OCI-LY7 (cell line): ENCODE data around the gene FAM174B. TPM values are rescaled to one million over a fixed set of nuclear protein-coding genes. Genes with fewer than 3 reads are reported as not detected.

Experiments used
- BruUV-seq: library from RNA; stranded (reverse); fragments of 400-500 nt; replicated peaks from 2 replicates; lab custom pipeline; 2021; lab: Mats Ljungman, UMichigan
- CTCF ChIA-PET: fragments of 300-600 bp; sonication (Branson Sonifier 250); formaldehyde crosslinking; loops from one replicate; lab custom pipeline; 2022; ENCODE audit warnings: antibody characterized with exemption; ENCODE audit not compliant: unreplicated experiment; lab: Charles Lee
- POLR2A ChIA-PET: fragments of 300-600 bp; sonication (Branson Sonifier 250); formaldehyde crosslinking; loops from one replicate; lab custom pipeline; 2022; ENCODE audit warnings: antibody characterized with exemption; lab: Charles Lee
- DNase-seq: peaks from one replicate; pipeline ENCODE4 v3.0.0-alpha.2; 2015; ENCODE audit warnings: low spot score
- H2AFZ ChIP-seq: fragments of 200-600 bp; sonication (generic), shearing (Covaris generic); 2 replicates; pipeline ENCODE4 v1.6.1; 2014; ENCODE audit warnings: mild to moderate bottlenecking, antibody characterized with exemption, low read length, moderate library complexity
- H3K27ac ChIP-seq: fragments of 200-600 bp; sonication (generic); 2 replicates; pipeline ENCODE4 v1.5.1; 2014; ENCODE audit warnings: mixed run types, low read depth, mild to moderate bottlenecking, moderate library complexity, low read length, inconsistent platforms; ENCODE audit not compliant: poor library complexity, severe bottlenecking
- H3K36me3 ChIP-seq: fragments of 200-600 bp; sonication (generic); 2 replicates; pipeline ENCODE4 v1.6.1; 2014; ENCODE audit warnings: mild to moderate bottlenecking, antibody characterized with exemption, low read length, moderate library complexity, mixed read lengths; ENCODE audit not compliant: insufficient read depth
- H3K4me1 ChIP-seq: fragments of 200-600 bp; sonication (generic); 2 replicates; pipeline ENCODE4 v1.5.1; 2014; ENCODE audit warnings: mild to moderate bottlenecking, low read length; ENCODE audit not compliant: insufficient read depth, poor library complexity, severe bottlenecking
- H3K4me2 ChIP-seq: fragments of 200-600 bp; sonication (generic); 2 replicates; pipeline ENCODE4 v1.6.1; 2014; ENCODE audit warnings: mild to moderate bottlenecking, low read length
- H3K4me3 ChIP-seq: fragments of 200-600 bp; sonication (generic); 2 replicates; pipeline ENCODE4 v1.5.1; 2014; ENCODE audit warnings: mild to moderate bottlenecking, low read depth, low read length; ENCODE audit not compliant: poor library complexity, severe bottlenecking
- H3K79me2 ChIP-seq: fragments of 200-600 bp; sonication (generic); 2 replicates; pipeline ENCODE4 v1.6.1; 2016; ENCODE audit warnings: low read depth, mild to moderate bottlenecking, low read length, moderate library complexity, mixed read lengths; ENCODE audit not compliant: insufficient read depth
- H3K9me2 ChIP-seq: fragments of 200-600 bp; sonication (generic); 2 replicates; pipeline ENCODE4 v1.6.1; 2016; ENCODE audit warnings: mild to moderate bottlenecking, low read length, mixed read lengths; ENCODE audit not compliant: insufficient read depth
- H3K9me3 ChIP-seq: fragments of 200-600 bp; sonication (generic); 2 replicates; pipeline ENCODE4 v1.6.1; 2014; ENCODE audit warnings: mild to moderate bottlenecking, mixed run types, low read length, mixed read lengths
- H4K20me1 ChIP-seq: fragments of 200-600 bp; sonication (generic); 2 replicates; pipeline ENCODE4 v1.6.1; 2014; ENCODE audit warnings: mild to moderate bottlenecking, antibody characterized with exemption, low read length, moderate library complexity, mixed read lengths; ENCODE audit not compliant: insufficient read depth
- CTCF ChIP-seq: fragments of 200-600 bp; sonication (generic); conservative IDR thresholded peaks from 2 replicates; pipeline ENCODE4 v1.5.1; 2014; ENCODE audit warnings: mild to moderate bottlenecking, antibody characterized with exemption, low read length, moderate library complexity, mixed read lengths
- EZH2phosphoT487 ChIP-seq: fragments of 200-600 bp; sonication (generic); IDR thresholded peaks from 2 replicates; pipeline ENCODE4 v1.6.1; 2018; ENCODE audit warnings: low read depth, borderline replicate concordance, mild to moderate bottlenecking, mixed run types, antibody characterized with exemption, low read length, moderate library complexity, mixed read lengths
- intact Hi-C: fragments of 100-400 bp; cut with micrococcal nuclease; formaldehyde crosslinking; loops from one replicate; pipeline ENCODE4 v1.10.0; 2022; ENCODE audit not compliant: unreplicated experiment
- total RNA-seq, 2 experiments: library from RNA; depleted of rRNA in 1 of 2; stranded (reverse); fragments of >200 nt in 1 of 2; shearing (Covaris generic) in 1 of 2; gene quantifications; 2 replicates each; pipeline ENCODE4 v1.2.3, GENCODE V29; 2014 to 2022

The FAM174B gene
- total RNA-seq, 2 experiments from 2014 or later = 1.3 to 24.4 TPM

GRCh38 chr15:92583096-92584034, 72.2 kb downstream of the FAM174B start:
- TF ChIP-seq CTCF (no peak), EZH2phosphoT487 (no peak)
- intact Hi-C loops = no loop called here
- no peaks in the 10 kb centered on the region for H4K20me1 ChIP-seq
- H3K27ac ChIP-seq = no peak overlapping the region
- DNase-seq = no peak
- no TSS peak for BruUV-seq
- H3K36me3 ChIP-seq = no peaks in the 10 kb centered on the region
- no peaks in the 10 kb centered on the region for H3K9me3 ChIP-seq
- ChIA-PET CTCF (no interaction called here), POLR2A (no interaction called here)
- H3K9me2 ChIP-seq = no peaks in the 10 kb centered on the region
- H3K4me3 ChIP-seq = no peak overlapping the region
- no peak overlapping the region for H2AFZ ChIP-seq
- H3K4me2 ChIP-seq = no peak overlapping the region
- no peaks in the 10 kb centered on the region for H3K4me1 ChIP-seq
- H3K79me2 ChIP-seq = no peaks in the 10 kb centered on the region

GRCh38 chr15:92582206-92582605, 73.4 kb downstream of the FAM174B start:
- H3K36me3 ChIP-seq = no peaks in the 10 kb centered on the region
- H4K20me1 ChIP-seq = no peaks in the 10 kb centered on the region
- no peaks in the 10 kb centered on the region for H3K79me2 ChIP-seq
- no peak overlapping the region for H3K4me2 ChIP-seq
- H3K27ac ChIP-seq = no peak overlapping the region
- TF ChIP-seq EZH2phosphoT487 (no peak), CTCF (no peak)
- no peaks in the 10 kb centered on the region for H3K9me3 ChIP-seq
- no peaks in the 10 kb centered on the region for H3K9me2 ChIP-seq
- intact Hi-C loops = no loop called here
- ChIA-PET POLR2A (no interaction called here), CTCF (no interaction called here)
- H2AFZ ChIP-seq = no peak overlapping the region
- no peak overlapping the region for H3K4me3 ChIP-seq
- no peak for DNase-seq
- H3K4me1 ChIP-seq = no peaks in the 10 kb centered on the region
- BruUV-seq = no TSS peak

GRCh38 chr15:92580933-92581445, 74.6 kb downstream of the FAM174B start:
- BruUV-seq = no TSS peak
- Histone ChIP-seq H3K4me2 (no peak overlapping the region), H3K79me2 (no peaks in the 10 kb centered on the region), H3K27ac (no peak overlapping the region), H4K20me1 (no peaks in the 10 kb centered on the region), H3K36me3 (no peaks in the 10 kb centered on the region), H3K4me1 (no peaks in the 10 kb centered on the region), H3K9me2 (no peaks in the 10 kb centered on the region), H2AFZ (no peak overlapping the region), H3K9me3 (no peaks in the 10 kb centered on the region), H3K4me3 (no peak overlapping the region)
- TF ChIP-seq CTCF (no peak), EZH2phosphoT487 (no peak)
- ChIA-PET CTCF (no interaction called here), POLR2A (no interaction called here)
- intact Hi-C loops = no loop called here
- DNase-seq = no peak
